Fibroblast of the conjunctiva (primary cell): ENCODE data around the gene NPLOC4.
"Not testable (repeated sequence)": the region's sequence is repeated elsewhere in the genome, so short reads cannot be mapped to it uniquely, and the experiment has no call there.

Source experiments
- DNase-seq: peaks from one replicate; pipeline ENCODE4 v3.0.0-alpha.2; 2010; ENCODE audit warnings: low read depth

NPLOC4 gene

GRCh38 chr17:81636505-81637288 lies at the start of gene NPLOC4, which contains the start of gene TSPAN10:
Gene NPLOC4, minus strand, starts transcription at chr17:81637112. Its CDS starts 182 bp downstream, at chr17:81636930.
Gene TSPAN10, plus strand, starts transcription at chr17:81637196. Its CDS starts 5,217 bp downstream, at chr17:81642413.
- peak; percentile 67 for DNase-seq

GRCh38 chr17:81686614-81687013 lies 49.7 kb upstream of the NPLOC4 start:
- no peak for DNase-seq

- no peak for DNase-seq
Measured at GRCh38 chr17:81685108-81685507, 48.2 kb upstream of the NPLOC4 start.

- DNase-seq: peak; percentile 56
Measured at GRCh38 chr17:81684442-81684911, 47.6 kb upstream of the NPLOC4 start.

- peak; percentile 97 for DNase-seq
Measured at GRCh38 chr17:81683584-81684441, 46.9 kb upstream of the NPLOC4 start, which contains the start of the genes ARL16 and HGS. Gene ARL16, minus strand, starts transcription at chr17:81683797. Its CDS starts 44 bp downstream, at chr17:81683753. Gene HGS, plus strand, starts transcription at chr17:81684011. Its CDS starts 56 bp downstream, at chr17:81684067.

GRCh38 chr17:81683208-81683583 lies 46.3 kb upstream of the NPLOC4 start:
- DNase-seq: no peak

GRCh38 chr17:81682565-81683207 lies 45.8 kb upstream of the NPLOC4 start:
- DNase-seq: no peak

GRCh38 chr17:81681672-81682071 lies 44.8 kb upstream of the NPLOC4 start:
- no peak for DNase-seq

- no peak for DNase-seq
Measured at GRCh38 chr17:81680150-81680549, 43.2 kb upstream of the NPLOC4 start.

GRCh38 chr17:81676906-81677305 lies 40.0 kb upstream of the NPLOC4 start:
- DNase-seq: no peak

- DNase-seq: not testable (repeated sequence)
Measured at GRCh38 chr17:81675515-81676221, 38.8 kb upstream of the NPLOC4 start.

GRCh38 chr17:81673561-81674258 lies 36.8 kb upstream of the NPLOC4 start:
- no peak for DNase-seq

GRCh38 chr17:81672954-81673353 lies 36.0 kb upstream of the NPLOC4 start:
- no peak for DNase-seq

- DNase-seq: no peak
Measured at GRCh38 chr17:81672504-81672903, 35.6 kb upstream of the NPLOC4 start.

GRCh38 chr17:81667754-81668153 lies 30.8 kb upstream of the NPLOC4 start:
- DNase-seq: no peak

GRCh38 chr17:81666342-81667191 lies 29.7 kb upstream of the NPLOC4 start, which contains the start of the genes CCDC137 and OXLD1:
Gene CCDC137, plus strand, starts transcription at chr17:81666737. Its CDS starts 30 bp downstream, at chr17:81666767.
Gene OXLD1, minus strand, starts transcription at chr17:81666605. Its CDS starts 28 bp downstream, at chr17:81666577.
- peak; percentile 92 for DNase-seq

GRCh38 chr17:81666092-81666341 lies 29.1 kb upstream of the NPLOC4 start:
- no peak for DNase-seq

- DNase-seq: no peak
Measured at GRCh38 chr17:81665205-81666091, 28.5 kb upstream of the NPLOC4 start.

- no peak for DNase-seq
Measured at GRCh38 chr17:81664051-81664470, 27.1 kb upstream of the NPLOC4 start.
